ENCODE data around the gene NXNL1. TPM values are rescaled to one million over a fixed set of nuclear protein-coding genes. Genes with fewer than 3 reads are reported as not detected.
"Not testable (repeated sequence)": the region's sequence is repeated elsewhere in the genome, so short reads cannot be mapped to it uniquely, and the experiment has no call there.

The NXNL1 gene
- total and polyA plus RNA-seq, 2 experiments from 2014 or later = not detected

- H3K4me2 ChIP-seq (ENCODE audit: unreplicated experiment) = no peak overlapping the region
Observed at GRCh38 chr19:17499648-17500446, 39.1 kb upstream of the NXNL1 start.

GRCh38 chr19:17499025-17499424 lies 38.3 kb upstream of the NXNL1 start:
- H3K4me1 ChIP-seq (ENCODE audit: insufficient read depth); H3K9me3 ChIP-seq (ENCODE audit: low read depth); H3K4me3 ChIP-seq; H2AFZ ChIP-seq; H3K9ac ChIP-seq; in situ Hi-C loops (cut with MboI); H3K9me2 ChIP-seq (ENCODE audit: insufficient read depth); H3K36me3 ChIP-seq (ENCODE audit: low read depth); H3K27me3 ChIP-seq (replicated peaks; ENCODE audit: insufficient read depth); DNase-seq; H4K20me1 ChIP-seq (ENCODE audit: insufficient read depth); H3K4me2 ChIP-seq (ENCODE audit: unreplicated experiment): not testable (repeated sequence)
- 85 to 88% methylated on average over 12 of the region's 12 CpGs for WGBS, 2 experiments (ENCODE audit: low coverage in 1 of 2, low lambda C conversion rate in 2 of 2, missing lambda C conversion rate in 2 of 2)
- peak overlapping the region; percentile 70 for H3K27ac ChIP-seq
- H3K79me2 ChIP-seq (ENCODE audit: insufficient read depth) = peaks cover 61% of the 10 kb centered on the region
- H3F3A ChIP-seq (ENCODE audit: insufficient read depth) = peaks cover 13% of the 10 kb centered on the region

More at GRCh38 chr19:17499648-17500446, 39.1 kb upstream of the NXNL1 start:
- no peaks in the 10 kb centered on the region for H3K27me3 ChIP-seq (replicated peaks; ENCODE audit: insufficient read depth)
- DNase-seq = peak; percentile 74
- in situ Hi-C loops (cut with MboI) = no loop called here
- peaks cover 10% of the 10 kb centered on the region for H3K4me1 ChIP-seq (ENCODE audit: insufficient read depth)
- peak overlapping the region; percentile 53; the same call in 1 of the 2 replicates for H3K9ac ChIP-seq
- no peaks in the 10 kb centered on the region for H3K9me2 ChIP-seq (ENCODE audit: insufficient read depth)
- no peaks in the 10 kb centered on the region; the same call in 1 of the 2 replicates for H3K36me3 ChIP-seq (ENCODE audit: low read depth)
- TF ChIP-seq EZH2phosphoT487 (IDR thresholded peaks at IDR 0.05; ENCODE audit: insufficient read depth, low read depth) = no peak
- H3K79me2 ChIP-seq (ENCODE audit: insufficient read depth) = peaks cover 70% of the 10 kb centered on the region
- H3F3A ChIP-seq (ENCODE audit: insufficient read depth) = peaks cover 13% of the 10 kb centered on the region
- no peak overlapping the region for H2AFZ ChIP-seq
- H3K4me3 ChIP-seq = no peak overlapping the region
- H3K27ac ChIP-seq = peak overlapping the region; percentile 70
- H3K9me3 ChIP-seq (ENCODE audit: low read depth) = no peaks in the 10 kb centered on the region
- WGBS, 2 experiments (ENCODE audit: low coverage in 1 of 2, low lambda C conversion rate in 2 of 2, missing lambda C conversion rate in 2 of 2) = 65 to 73% methylated on average over 19 to 21 of the region's 21 CpGs
- H4K20me1 ChIP-seq (ENCODE audit: insufficient read depth) = no peaks in the 10 kb centered on the region

- no peaks in the 10 kb centered on the region; the same call in 1 of the 2 replicates for H3K36me3 ChIP-seq (ENCODE audit: low read depth)
- H3K79me2 ChIP-seq (ENCODE audit: insufficient read depth) = peaks cover 44% of the 10 kb centered on the region
- peaks cover 14% of the 10 kb centered on the region for H3F3A ChIP-seq (ENCODE audit: insufficient read depth)
- in situ Hi-C loops (cut with MboI) = no loop called here
- H3K4me2 ChIP-seq (ENCODE audit: unreplicated experiment) = no peak overlapping the region
- H3K27ac ChIP-seq = no peak overlapping the region
- no peak overlapping the region for H3K9ac ChIP-seq
- TF ChIP-seq EZH2phosphoT487 (IDR thresholded peaks at IDR 0.05; ENCODE audit: insufficient read depth, low read depth) = no peak
- no peak for TF ChIP-seq EZH2 (IDR thresholded peaks at IDR 0.05; ENCODE audit: insufficient read depth, poor library complexity, severe bottlenecking)
- H3K9me2 ChIP-seq (ENCODE audit: insufficient read depth) = no peaks in the 10 kb centered on the region
- 83 to 89% methylated on average over 39 to 41 of the region's 41 CpGs for WGBS, 2 experiments (ENCODE audit: low coverage in 1 of 2, low lambda C conversion rate in 2 of 2, missing lambda C conversion rate in 2 of 2)
- no peaks in the 10 kb centered on the region for H4K20me1 ChIP-seq (ENCODE audit: insufficient read depth)
- H3K27me3 ChIP-seq (replicated peaks; ENCODE audit: insufficient read depth) = no peaks in the 10 kb centered on the region
- H3K4me3 ChIP-seq = no peak overlapping the region
- H3K4me1 ChIP-seq (ENCODE audit: insufficient read depth) = peaks cover 10% of the 10 kb centered on the region
- DNase-seq = no peak
- no peaks in the 10 kb centered on the region for H3K9me3 ChIP-seq (ENCODE audit: low read depth)
- no peak overlapping the region for H2AFZ ChIP-seq
Observed at GRCh38 chr19:17497149-17497798, 36.5 kb upstream of the NXNL1 start.

- peak; percentile 76 for DNase-seq
- H3K4me2 ChIP-seq (ENCODE audit: unreplicated experiment) = no peak overlapping the region
- TF ChIP-seq EZH2phosphoT487 (IDR thresholded peaks at IDR 0.05; ENCODE audit: insufficient read depth, low read depth) = no peak
- no peak for TF ChIP-seq EZH2 (IDR thresholded peaks at IDR 0.05; ENCODE audit: insufficient read depth, poor library complexity, severe bottlenecking)
- H3K9me3 ChIP-seq (ENCODE audit: low read depth) = no peaks in the 10 kb centered on the region
- in situ Hi-C loops (cut with MboI) = no loop called here
- no peaks in the 10 kb centered on the region; the same call in 1 of the 2 replicates for H3K36me3 ChIP-seq (ENCODE audit: low read depth)
- H3K27ac ChIP-seq = no peak overlapping the region
- no peaks in the 10 kb centered on the region for H3K9me2 ChIP-seq (ENCODE audit: insufficient read depth)
- H3K4me1 ChIP-seq (ENCODE audit: insufficient read depth) = peaks cover 18% of the 10 kb centered on the region
- no peaks in the 10 kb centered on the region for H3K27me3 ChIP-seq (replicated peaks; ENCODE audit: insufficient read depth)
- no peak overlapping the region for H2AFZ ChIP-seq
- H3F3A ChIP-seq (ENCODE audit: insufficient read depth) = peaks cover 22% of the 10 kb centered on the region
- H3K79me2 ChIP-seq (ENCODE audit: insufficient read depth) = peaks cover 37% of the 10 kb centered on the region
- H3K4me3 ChIP-seq = no peak overlapping the region
- no peak overlapping the region for H3K9ac ChIP-seq
- no peaks in the 10 kb centered on the region for H4K20me1 ChIP-seq (ENCODE audit: insufficient read depth)
- 62 to 65% methylated on average over 14 of the region's 14 CpGs for WGBS, 2 experiments (ENCODE audit: low coverage in 1 of 2, low lambda C conversion rate in 2 of 2, missing lambda C conversion rate in 2 of 2)
Observed at GRCh38 chr19:17496337-17496997, 35.7 kb upstream of the NXNL1 start.

All from GM23248 (cell line).